GM13976 (cell line): Measurements from ENCODE around the gene OSBPL1A.

Experiments
- DNase-seq: peaks from one replicate; pipeline ENCODE4 v3.0.0; 2012; ENCODE audit warnings: low spot score
- in situ Hi-C: fragments of 300-500 bp; cut with MboI; formaldehyde crosslinking; loops from one replicate; pipeline ENCODE4 v1.12.0; 2022; ENCODE audit warnings: low sequenced_read_pairs, mixed read lengths, inconsistent platforms; ENCODE audit not compliant: unreplicated experiment
- TF ChIP-seq, protein P1 (sequence below): IDR thresholded peaks from 2 replicates; pipeline ENCODE4 v1.5.1; 2012; ENCODE audit warnings: borderline replicate concordance, mild to moderate bottlenecking; ENCODE audit not compliant: insufficient read depth; ENCODE audit errors: extremely low read depth, missing control alignments, control extremely low read depth

OSBPL1A gene

DNA sequence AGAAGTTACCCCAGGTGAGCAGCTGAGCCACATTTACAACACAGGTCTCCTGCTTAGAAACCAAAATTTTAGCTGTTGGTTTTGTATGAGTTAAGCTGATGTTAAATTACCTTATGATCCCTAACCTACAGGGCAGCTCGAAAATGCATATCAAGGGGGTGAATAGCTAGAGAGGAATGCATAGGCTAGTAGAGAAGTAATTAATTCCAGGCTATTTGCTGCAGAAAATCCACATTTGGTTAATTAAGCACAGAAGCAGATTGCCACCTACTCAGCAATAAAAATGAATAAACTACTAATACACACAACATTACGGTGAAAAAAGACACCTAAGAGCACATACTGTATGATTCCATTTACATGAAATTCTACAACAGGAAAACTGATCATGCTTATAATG is 91.4 kb downstream of the OSBPL1A start:
- in situ Hi-C loops = no loop called here
- TF ChIP-seq, protein P1, sequence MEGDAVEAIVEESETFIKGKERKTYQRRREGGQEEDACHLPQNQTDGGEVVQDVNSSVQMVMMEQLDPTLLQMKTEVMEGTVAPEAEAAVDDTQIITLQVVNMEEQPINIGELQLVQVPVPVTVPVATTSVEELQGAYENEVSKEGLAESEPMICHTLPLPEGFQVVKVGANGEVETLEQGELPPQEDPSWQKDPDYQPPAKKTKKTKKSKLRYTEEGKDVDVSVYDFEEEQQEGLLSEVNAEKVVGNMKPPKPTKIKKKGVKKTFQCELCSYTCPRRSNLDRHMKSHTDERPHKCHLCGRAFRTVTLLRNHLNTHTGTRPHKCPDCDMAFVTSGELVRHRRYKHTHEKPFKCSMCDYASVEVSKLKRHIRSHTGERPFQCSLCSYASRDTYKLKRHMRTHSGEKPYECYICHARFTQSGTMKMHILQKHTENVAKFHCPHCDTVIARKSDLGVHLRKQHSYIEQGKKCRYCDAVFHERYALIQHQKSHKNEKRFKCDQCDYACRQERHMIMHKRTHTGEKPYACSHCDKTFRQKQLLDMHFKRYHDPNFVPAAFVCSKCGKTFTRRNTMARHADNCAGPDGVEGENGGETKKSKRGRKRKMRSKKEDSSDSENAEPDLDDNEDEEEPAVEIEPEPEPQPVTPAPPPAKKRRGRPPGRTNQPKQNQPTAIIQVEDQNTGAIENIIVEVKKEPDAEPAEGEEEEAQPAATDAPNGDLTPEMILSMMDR = no peak
- no peak for DNase-seq

DNA sequence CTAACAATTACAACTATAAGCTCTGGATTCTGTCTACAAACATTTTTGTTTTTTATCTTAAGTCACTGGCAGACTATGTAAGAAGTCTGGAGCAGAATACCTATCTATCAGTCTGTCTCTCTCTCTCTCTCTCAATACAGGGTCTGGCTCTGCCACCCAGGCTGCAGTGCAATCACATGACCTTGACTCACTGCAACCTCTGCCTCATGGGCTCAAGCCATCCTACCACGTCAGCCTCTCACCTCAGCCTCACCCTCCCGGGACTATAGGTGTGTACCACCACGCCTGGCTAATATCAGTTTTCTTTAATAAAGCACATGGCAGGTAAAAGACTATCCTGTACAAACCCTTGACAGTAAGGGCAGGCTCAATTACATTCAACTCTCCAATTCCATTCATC is 96.9 kb downstream of the OSBPL1A start:
- in situ Hi-C loops = no loop called here
- DNase-seq = no peak
- TF ChIP-seq, protein P1 = no peak

DNA sequence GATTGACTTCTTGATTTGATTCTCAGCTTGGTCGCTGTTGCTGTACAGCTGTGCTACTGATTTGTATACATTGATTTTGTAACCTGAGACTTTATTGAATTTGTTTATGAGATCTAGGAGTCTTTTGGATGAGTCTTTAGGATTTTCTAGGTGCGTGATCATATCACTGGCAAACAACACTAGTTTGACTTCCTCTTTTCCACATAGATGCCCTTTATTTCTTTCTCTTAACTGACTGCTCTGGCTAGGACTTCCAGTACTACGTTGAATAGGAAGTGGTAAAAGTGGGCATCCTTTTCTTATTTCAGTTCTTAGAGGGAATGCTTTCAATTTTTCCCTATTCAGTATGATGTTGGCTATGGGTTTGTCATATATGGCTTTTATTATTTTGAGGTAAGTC is 101.3 kb downstream of the OSBPL1A start:
- TF ChIP-seq, protein P1 = no peak
- no peak for DNase-seq
- in situ Hi-C loops = no loop called here

DNA sequence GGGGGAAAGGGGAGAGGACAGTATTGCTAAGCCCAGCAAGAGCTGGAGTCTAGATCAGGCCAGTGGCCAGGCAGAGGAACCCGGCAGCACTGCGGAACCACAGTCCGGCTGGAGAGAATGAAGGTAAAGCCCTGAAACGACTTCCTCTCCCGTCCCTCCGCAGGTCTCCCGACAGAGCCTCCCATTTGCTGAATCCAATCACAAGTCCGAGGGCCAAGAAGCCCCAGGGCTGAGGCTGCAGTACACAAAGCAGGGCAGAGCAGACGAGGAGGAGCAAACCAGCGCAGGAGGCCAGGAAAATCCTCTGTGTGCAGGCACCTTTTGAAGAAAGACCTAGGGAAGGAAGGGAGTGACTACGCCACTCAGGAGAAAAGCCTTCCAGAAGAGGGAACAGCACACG is 104.4 kb downstream of the OSBPL1A start:
- in situ Hi-C loops = no loop called here
- no peak for DNase-seq
- TF ChIP-seq, protein P1 = no peak

DNA sequence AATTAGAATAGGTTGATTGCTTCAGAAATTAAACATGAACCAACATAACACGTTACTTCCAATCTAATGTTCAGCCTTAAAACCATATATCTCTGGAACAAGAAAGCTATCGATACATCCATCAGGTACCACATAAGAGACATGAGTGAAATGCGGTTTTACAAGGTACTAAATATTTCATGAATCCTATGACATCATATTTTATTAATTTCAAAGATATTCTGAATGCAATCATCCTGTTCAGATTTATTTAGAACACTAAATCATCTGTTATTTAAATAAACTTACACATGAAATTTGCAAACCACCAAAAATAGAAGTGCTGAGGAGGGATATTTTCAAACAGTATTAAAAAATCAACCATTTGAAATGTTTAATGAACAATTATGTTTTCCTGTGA is 119.0 kb downstream of the OSBPL1A start:
- TF ChIP-seq, protein P1 = no peak
- in situ Hi-C loops = no loop called here
- DNase-seq = no peak

DNA sequence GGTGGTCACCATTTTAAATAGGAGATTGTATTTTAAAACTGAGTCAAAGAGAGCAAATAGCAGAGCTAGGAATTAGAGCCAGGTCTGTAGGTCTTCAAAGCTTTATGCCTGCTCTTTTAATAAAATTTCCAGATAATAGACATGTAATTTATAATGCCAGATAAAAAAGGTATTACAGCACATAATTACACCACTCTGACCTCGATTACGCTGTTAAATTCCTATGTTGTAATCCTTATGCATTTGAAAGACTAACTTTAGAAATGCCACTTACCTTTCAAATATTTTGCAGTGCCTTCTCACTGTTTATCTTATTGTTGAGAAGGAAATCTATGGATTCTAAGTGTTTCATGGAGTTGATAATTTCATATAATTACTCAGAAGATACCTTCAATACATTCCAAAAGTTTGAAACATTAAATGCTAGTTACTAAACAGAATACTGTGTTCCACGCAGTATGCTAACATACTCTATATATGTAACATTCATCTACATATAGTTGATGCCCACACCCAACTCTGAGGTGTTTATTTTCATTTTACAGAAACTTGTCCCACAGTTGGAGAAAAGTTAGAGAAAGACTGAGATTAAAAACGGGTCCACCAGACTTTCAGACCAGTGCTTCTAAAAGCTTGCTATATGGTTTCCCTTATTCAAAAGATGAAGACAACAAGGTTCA is 120.0 kb downstream of the OSBPL1A start:
- in situ Hi-C loops = no loop called here
- TF ChIP-seq, protein P1 = no peak
- no peak for DNase-seq
